ENCODE results near the gene IGFLR1.
"Not testable (repeated sequence)": the region's sequence is repeated elsewhere in the genome, so short reads cannot be mapped to it uniquely, and the experiment has no call there.

IGFLR1 gene

DNA sequence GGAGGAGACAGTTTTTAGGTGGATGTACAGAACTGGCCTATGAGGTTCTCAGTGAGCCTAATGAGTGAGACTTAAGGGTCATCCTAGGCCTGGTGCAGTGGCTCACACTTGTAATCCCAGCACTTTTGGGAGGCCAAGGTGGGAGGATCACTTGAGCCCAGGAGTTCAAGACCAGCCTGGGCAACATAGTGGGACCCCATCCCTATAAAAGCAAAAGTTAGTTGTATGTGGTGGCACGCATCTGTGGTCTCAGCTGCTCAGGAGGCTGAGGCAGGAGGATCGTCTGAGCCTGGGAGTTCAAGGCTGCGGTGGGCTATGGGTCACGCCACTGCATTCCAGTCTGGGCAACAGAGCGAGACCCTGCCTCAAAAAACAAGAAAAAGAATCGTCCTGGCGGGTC lies 18.1 kb downstream of the IGFLR1 start:
- H3K27me3 ChIP-seq (replicated peaks; ENCODE audit: control insufficient read depth, insufficient read depth, low read length); DNase-seq (ENCODE audit: low read depth); H3K9me3 ChIP-seq (ENCODE audit: control insufficient read depth, low read length); H3K9ac ChIP-seq (ENCODE audit: low read length); H3K4me3 ChIP-seq (ENCODE audit: low read length); H3K4me1 ChIP-seq (ENCODE audit: control insufficient read depth, insufficient read depth, low read length): not testable (repeated sequence)
- H3K36me3 ChIP-seq (ENCODE audit: control insufficient read depth, insufficient read depth, low read length, severe bottlenecking), result peaks cover 86% of the 10 kb centered on the region

DNA sequence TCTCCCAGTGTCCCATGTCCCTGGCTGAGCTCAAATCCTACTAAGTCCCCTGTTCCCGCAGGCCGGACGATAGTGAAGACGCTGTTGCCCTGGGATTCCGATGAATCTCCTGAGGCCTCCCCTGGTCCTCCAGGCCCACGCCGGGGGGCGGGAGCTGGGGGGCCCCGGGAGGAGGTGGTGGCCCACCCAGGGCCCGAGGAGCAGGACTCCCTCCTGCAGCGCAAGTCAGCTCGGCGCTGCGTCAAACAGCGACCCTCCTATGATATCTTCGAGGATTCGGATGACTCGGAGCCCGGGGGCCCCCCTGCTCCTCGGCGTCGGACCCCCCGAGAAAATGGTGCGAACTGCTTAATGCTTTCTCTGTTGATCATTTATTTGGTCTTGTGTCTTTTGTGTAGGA lies 18.6 kb downstream of the IGFLR1 start:
- Histone ChIP-seq H3K4me3 (ENCODE audit: low read length) (no peak overlapping the region), H3K9me3 (ENCODE audit: control insufficient read depth, low read length) (no peaks in the 10 kb centered on the region), H3K36me3 (ENCODE audit: control insufficient read depth, insufficient read depth, low read length, severe bottlenecking) (peaks cover 81% of the 10 kb centered on the region), H3K27me3 (replicated peaks; ENCODE audit: control insufficient read depth, insufficient read depth, low read length) (no peaks in the 10 kb centered on the region), H3K4me1 (ENCODE audit: control insufficient read depth, insufficient read depth, low read length) (peaks cover 13% of the 10 kb centered on the region), H3K9ac (ENCODE audit: low read length) (no peak overlapping the region)
- no peak for DNase-seq (ENCODE audit: low read depth)

DNA sequence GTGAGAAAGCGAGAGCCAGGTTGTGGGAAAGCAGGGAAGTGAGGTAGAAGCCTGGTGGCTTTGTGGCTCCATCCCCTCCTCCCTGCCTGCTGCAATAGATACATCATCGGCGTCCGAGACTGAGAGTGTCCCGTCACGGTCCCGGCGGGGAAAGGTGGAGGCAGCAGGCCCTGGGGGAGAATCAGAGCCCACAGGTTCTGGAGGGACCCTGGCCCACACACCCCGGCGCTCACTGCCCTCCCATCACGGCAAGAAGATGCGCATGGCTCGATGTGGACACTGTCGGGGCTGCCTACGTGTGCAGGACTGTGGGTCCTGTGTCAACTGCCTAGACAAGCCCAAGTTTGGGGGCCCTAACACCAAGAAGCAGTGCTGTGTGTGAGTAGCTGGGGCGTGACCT lies 19.4 kb downstream of the IGFLR1 start:
- Histone ChIP-seq H3K36me3 (ENCODE audit: control insufficient read depth, insufficient read depth, low read length, severe bottlenecking) (peaks cover 74% of the 10 kb centered on the region), H3K9ac (ENCODE audit: low read length) (no peak overlapping the region), H3K4me3 (ENCODE audit: low read length) (no peak overlapping the region)

DNA sequence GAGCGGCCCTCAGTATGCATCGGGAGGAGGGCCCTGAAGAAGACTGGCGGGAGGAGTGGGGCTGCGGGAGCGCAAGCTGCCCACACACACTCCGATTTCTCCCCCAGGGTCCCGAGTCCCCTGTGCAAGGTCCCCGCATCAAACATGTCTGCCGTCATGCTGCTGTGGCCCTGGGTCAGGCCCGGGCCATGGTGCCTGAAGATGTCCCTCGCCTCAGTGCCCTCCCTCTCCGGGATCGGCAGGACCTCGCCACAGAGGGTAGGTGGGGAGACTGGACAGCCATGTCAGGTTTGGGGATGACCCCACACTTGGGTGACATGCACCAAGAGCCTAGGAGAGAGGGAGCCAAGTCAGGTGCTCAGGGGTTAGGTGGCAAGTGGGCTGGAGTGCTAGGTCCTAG lies 19.8 kb downstream of the IGFLR1 start:
- Histone ChIP-seq H3K4me3 (ENCODE audit: low read length) (no peak overlapping the region), H3K9ac (ENCODE audit: low read length) (no peak overlapping the region), H3K27me3 (replicated peaks; ENCODE audit: control insufficient read depth, insufficient read depth, low read length) (no peaks in the 10 kb centered on the region), H3K4me1 (ENCODE audit: control insufficient read depth, insufficient read depth, low read length) (peaks cover 14% of the 10 kb centered on the region), H3K9me3 (ENCODE audit: control insufficient read depth, low read length) (no peaks in the 10 kb centered on the region), H3K36me3 (ENCODE audit: control insufficient read depth, insufficient read depth, low read length, severe bottlenecking) (peaks cover 69% of the 10 kb centered on the region)
- DNase-seq (ENCODE audit: low read depth), result no peak

More for the DNA sequence above, 19.4 kb downstream of the IGFLR1 start:
- Histone ChIP-seq H3K9me3 (ENCODE audit: control insufficient read depth, low read length) (no peaks in the 10 kb centered on the region), H3K27me3 (replicated peaks; ENCODE audit: control insufficient read depth, insufficient read depth, low read length) (no peaks in the 10 kb centered on the region), H3K4me1 (ENCODE audit: control insufficient read depth, insufficient read depth, low read length) (peaks cover 14% of the 10 kb centered on the region)
- DNase-seq (ENCODE audit: low read depth), result no peak

DNA sequence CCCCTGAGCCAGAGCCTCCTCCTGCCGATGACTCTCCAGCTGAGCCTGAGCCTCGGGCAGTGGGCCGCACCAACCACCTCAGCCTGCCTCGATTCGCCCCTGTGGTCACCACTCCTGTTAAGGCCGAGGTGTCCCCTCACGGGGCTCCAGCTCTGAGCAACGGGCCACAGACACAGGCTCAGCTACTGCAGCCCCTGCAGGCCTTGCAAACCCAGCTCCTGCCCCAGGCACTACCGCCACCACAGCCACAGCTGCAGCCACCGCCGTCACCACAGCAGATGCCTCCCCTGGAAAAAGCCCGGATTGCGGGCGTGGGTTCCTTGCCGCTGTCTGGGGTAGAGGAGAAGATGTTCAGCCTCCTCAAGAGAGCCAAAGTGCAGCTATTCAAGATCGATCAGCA lies 20.9 kb downstream of the IGFLR1 start:
- peaks cover 14% of the 10 kb centered on the region for H3K4me1 ChIP-seq (ENCODE audit: control insufficient read depth, insufficient read depth, low read length)
- no peak for DNase-seq (ENCODE audit: low read depth)
- no peak overlapping the region for H3K4me3 ChIP-seq (ENCODE audit: low read length)
- no peak overlapping the region for H3K9ac ChIP-seq (ENCODE audit: low read length)
- H3K9me3 ChIP-seq (ENCODE audit: control insufficient read depth, low read length), result no peaks in the 10 kb centered on the region
- H3K27me3 ChIP-seq (replicated peaks; ENCODE audit: control insufficient read depth, insufficient read depth, low read length), result no peaks in the 10 kb centered on the region
- peaks cover 60% of the 10 kb centered on the region for H3K36me3 ChIP-seq (ENCODE audit: control insufficient read depth, insufficient read depth, low read length, severe bottlenecking)

DNA sequence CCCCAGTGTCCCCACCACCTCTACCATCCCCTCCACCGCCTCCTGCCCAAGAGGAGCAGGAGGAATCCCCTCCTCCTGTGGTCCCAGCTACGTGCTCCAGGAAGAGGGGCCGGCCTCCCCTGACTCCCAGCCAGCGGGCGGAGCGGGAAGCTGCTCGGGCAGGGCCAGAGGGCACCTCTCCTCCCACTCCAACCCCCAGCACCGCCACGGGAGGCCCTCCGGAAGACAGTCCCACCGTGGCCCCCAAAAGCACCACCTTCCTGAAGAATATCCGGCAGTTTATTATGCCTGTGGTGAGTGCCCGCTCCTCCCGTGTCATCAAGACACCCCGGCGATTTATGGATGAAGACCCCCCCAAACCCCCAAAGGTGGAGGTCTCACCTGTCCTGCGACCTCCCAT lies 21.6 kb downstream of the IGFLR1 start:
- peaks cover 53% of the 10 kb centered on the region for H3K36me3 ChIP-seq (ENCODE audit: control insufficient read depth, insufficient read depth, low read length, severe bottlenecking)
- no peaks in the 10 kb centered on the region for H3K27me3 ChIP-seq (replicated peaks; ENCODE audit: control insufficient read depth, insufficient read depth, low read length)
- peaks cover 21% of the 10 kb centered on the region for H3K4me1 ChIP-seq (ENCODE audit: control insufficient read depth, insufficient read depth, low read length)
- H3K9me3 ChIP-seq (ENCODE audit: control insufficient read depth, low read length), result no peaks in the 10 kb centered on the region
- H3K9ac ChIP-seq (ENCODE audit: low read length), result no peak overlapping the region
- no peak for DNase-seq (ENCODE audit: low read depth)
- no peak overlapping the region for H3K4me3 ChIP-seq (ENCODE audit: low read length)

DNA sequence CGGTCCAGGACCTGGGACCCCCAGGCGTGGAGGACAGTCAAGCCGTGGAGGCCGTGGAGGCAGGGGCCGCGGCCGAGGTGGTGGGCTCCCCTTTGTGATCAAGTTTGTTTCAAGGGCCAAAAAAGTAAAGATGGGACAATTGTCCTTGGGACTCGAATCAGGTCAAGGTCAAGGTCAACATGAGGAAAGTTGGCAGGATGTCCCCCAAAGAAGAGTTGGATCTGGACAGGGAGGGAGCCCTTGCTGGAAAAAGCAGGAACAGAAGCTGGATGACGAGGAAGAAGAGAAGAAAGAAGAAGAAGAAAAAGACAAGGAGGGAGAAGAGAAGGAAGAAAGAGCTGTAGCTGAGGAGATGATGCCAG lies 22.1 kb downstream of the IGFLR1 start:
- Histone ChIP-seq H3K4me1 (ENCODE audit: control insufficient read depth, insufficient read depth, low read length) (peaks cover 25% of the 10 kb centered on the region), H3K27me3 (replicated peaks; ENCODE audit: control insufficient read depth, insufficient read depth, low read length) (no peaks in the 10 kb centered on the region), H3K4me3 (ENCODE audit: low read length) (no peak overlapping the region), H3K9ac (ENCODE audit: low read length) (no peak overlapping the region), H3K9me3 (ENCODE audit: control insufficient read depth, low read length) (no peaks in the 10 kb centered on the region), H3K36me3 (ENCODE audit: control insufficient read depth, insufficient read depth, low read length, severe bottlenecking) (peaks cover 48% of the 10 kb centered on the region)
- no peak for DNase-seq (ENCODE audit: low read depth)

DNA sequence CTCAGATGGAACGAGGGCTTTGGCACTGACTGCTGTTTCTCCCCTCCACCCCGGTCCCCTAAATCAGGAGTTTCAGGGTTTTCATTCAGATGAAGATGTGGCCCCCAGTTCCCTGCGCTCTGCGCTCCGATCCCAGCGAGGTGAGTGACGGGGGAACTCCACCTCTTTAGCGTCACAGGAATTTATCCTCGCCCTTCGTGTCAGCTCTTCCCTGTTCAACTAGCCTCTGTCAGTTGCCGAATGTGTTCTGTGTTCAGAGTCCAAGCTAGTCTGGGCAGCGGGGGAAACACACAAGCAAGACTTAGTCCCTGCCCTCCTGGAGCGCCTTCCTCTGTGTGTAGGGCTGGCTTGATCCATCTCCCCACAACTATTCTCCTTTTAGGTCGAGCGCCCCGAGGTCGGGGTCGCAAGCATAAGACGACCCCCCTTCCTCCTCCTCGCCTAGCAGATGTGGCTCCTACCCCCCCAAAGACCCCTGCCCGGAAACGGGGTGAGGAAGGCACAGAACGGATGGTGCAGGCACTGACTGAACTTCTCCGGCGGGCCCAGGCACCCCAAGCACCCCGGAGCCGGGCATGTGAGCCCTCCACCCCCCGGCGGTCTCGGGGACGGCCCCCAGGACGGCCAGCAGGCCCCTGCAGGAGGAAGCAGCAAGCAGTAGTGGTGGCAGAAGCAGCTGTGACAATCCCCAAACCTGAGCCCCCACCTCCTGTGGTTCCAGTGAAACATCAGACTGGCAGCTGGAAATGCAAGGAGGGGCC lies 22.7 kb downstream of the IGFLR1 start:
- H3K9me3 ChIP-seq (ENCODE audit: control insufficient read depth, low read length), result no peaks in the 10 kb centered on the region
- peaks cover 25% of the 10 kb centered on the region for H3K4me1 ChIP-seq (ENCODE audit: control insufficient read depth, insufficient read depth, low read length)
- H3K27me3 ChIP-seq (replicated peaks; ENCODE audit: control insufficient read depth, insufficient read depth, low read length), result no peaks in the 10 kb centered on the region
- DNase-seq (ENCODE audit: low read depth), result no peak
- peaks cover 42% of the 10 kb centered on the region for H3K36me3 ChIP-seq (ENCODE audit: control insufficient read depth, insufficient read depth, low read length, severe bottlenecking)
- peak overlapping the region; percentile 94 for H3K9ac ChIP-seq (ENCODE audit: low read length)
- H3K4me3 ChIP-seq (ENCODE audit: low read length), result peak overlapping the region; percentile 92

DNA sequence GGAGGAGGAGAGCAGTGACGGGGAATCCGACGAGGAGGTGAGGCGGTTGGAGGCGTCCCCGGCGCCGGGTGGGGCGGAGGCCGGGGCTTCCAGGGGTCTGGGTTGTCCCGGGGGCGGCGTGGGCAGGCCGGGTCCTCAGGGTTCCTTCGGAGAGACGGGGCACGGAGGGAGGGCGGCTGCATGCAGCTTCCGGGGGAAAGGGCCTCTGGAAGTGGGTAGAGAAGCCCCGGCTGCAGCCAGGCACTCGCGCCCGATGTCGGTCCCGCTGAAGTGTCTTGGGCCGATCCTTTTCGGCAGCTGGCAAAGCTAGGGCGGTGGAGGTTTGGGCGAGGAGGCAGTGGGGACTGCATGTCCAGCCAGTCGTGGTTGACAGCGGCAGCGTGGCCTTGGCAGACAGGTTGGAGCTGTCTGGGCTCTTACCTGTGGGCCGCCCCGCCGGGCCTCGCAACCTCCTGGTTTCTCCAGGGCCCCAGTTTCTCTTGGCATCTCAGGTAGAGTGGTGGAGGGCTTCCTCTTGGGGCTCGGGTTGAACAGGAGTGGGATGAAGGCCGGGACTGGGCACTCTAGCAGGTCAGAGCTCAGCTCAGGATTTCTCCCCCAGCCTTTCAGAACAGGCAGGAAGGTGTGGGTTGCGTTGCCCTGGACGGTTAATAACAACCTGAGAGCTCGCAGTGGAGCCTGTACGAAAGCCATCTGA lies 23.8 kb downstream of the IGFLR1 start:
- peaks cover 25% of the 10 kb centered on the region for H3K4me1 ChIP-seq (ENCODE audit: control insufficient read depth, insufficient read depth, low read length)
- no peaks in the 10 kb centered on the region for H3K9me3 ChIP-seq (ENCODE audit: control insufficient read depth, low read length)
- DNase-seq (ENCODE audit: low read depth), result peak; percentile 31
- peak overlapping the region; percentile 92 for H3K4me3 ChIP-seq (ENCODE audit: low read length)
- H3K27me3 ChIP-seq (replicated peaks; ENCODE audit: control insufficient read depth, insufficient read depth, low read length), result no peaks in the 10 kb centered on the region
- peak overlapping the region; percentile 94 for H3K9ac ChIP-seq (ENCODE audit: low read length)
- peaks cover 31% of the 10 kb centered on the region for H3K36me3 ChIP-seq (ENCODE audit: control insufficient read depth, insufficient read depth, low read length, severe bottlenecking)

DNA sequence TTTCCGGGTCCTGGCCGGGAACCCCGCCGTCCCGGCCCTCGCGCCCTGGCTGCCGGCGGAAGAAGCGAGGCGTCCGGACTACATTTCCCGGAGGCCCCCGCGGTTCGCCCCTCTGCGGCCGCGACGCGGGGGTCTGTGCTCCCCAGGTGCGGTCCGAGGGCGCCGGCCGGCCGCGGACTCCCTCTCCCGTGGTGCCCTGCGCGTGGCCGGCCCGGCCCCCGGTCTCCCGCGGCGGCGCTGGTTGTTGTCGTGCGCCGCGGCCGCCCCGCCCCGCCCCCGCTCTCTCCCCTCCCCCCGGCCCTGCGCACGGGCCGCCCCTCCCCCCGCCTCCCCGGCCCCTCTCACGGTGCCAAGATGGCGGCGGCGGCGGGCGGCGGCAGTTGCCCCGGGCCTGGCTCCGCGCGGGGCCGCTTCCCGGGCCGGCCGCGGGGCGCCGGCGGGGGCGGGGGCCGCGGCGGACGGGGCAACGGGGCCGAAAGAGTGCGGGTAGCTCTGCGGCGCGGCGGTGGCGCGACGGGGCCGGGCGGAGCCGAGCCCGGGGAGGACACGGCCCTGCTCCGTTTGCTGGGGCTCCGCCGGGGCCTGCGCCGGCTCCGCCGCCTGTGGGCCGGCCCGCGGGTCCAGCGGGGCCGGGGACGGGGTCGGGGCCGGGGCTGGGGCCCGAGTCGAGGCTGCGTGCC lies 24.4 kb downstream of the IGFLR1 start, which contains the start of gene KMT2B:
TSS of gene KMT2B (plus strand) at position 339 of the 680 bp plus-strand sequence. CDS start at position 355, 16 bp downstream.
- no peaks in the 10 kb centered on the region for H3K27me3 ChIP-seq (replicated peaks; ENCODE audit: control insufficient read depth, insufficient read depth, low read length)
- H3K36me3 ChIP-seq (ENCODE audit: control insufficient read depth, insufficient read depth, low read length, severe bottlenecking), result peaks cover 24% of the 10 kb centered on the region
- peak within 1 kb of the TSS; percentile 94 for H3K9ac ChIP-seq (ENCODE audit: low read length)
- H3K4me3 ChIP-seq (ENCODE audit: low read length), result peak within 1 kb of the TSS; percentile 95
- DNase-seq (ENCODE audit: low read depth), result peak; percentile 98
- peaks cover 25% of the 10 kb centered on the region for H3K4me1 ChIP-seq (ENCODE audit: control insufficient read depth, insufficient read depth, low read length)
- H3K9me3 ChIP-seq (ENCODE audit: control insufficient read depth, low read length), result no peaks in the 10 kb centered on the region

Measured in adipocyte (in vitro differentiated cells).